MCF 10A (cell line): ENCODE measurements around the gene IMPDH2. TPM values are rescaled to one million over a fixed set of nuclear protein-coding genes. Genes with fewer than 3 reads are reported as not detected.

ENCODE experiments used
- BruUV-seq: library from RNA; stranded (reverse); fragments of 400-500 nt; replicated peaks from 2 replicates; lab custom pipeline; 2021; lab: Mats Ljungman, UMichigan
- CTCF ChIA-PET: fragments of 300-600 bp; sonication (Branson Sonifier 250); formaldehyde crosslinking; extraction: SDS; loops from one replicate; lab custom pipeline; 2021; ENCODE audit warnings: antibody characterized with exemption, inconsistent platforms; lab: Yijun Ruan, JAX
- POLR2A ChIA-PET: fragments of 300-600, 350-650 bp; sonication (Branson Sonifier 250); formaldehyde crosslinking; extraction: SDS; loops from one replicate; lab custom pipeline; 2020; ENCODE audit warnings: antibody characterized with exemption, inconsistent platforms; lab: Yijun Ruan, JAX
- DNase-seq: peaks from one replicate; pipeline ENCODE4 v3.0.0-alpha.2; 2018; ENCODE audit not compliant: unreplicated experiment
- H3K27ac Mint-ChIP-seq: one replicate; pipeline ENCODE4 v1.8.0; 2022; ENCODE audit warnings: mild to moderate bottlenecking, low read depth, mixed read lengths; ENCODE audit not compliant: unreplicated experiment
- H3K27me3 Mint-ChIP-seq: one replicate; pipeline ENCODE4 v1.8.0; 2022; ENCODE audit warnings: mixed read lengths; ENCODE audit not compliant: insufficient read depth, unreplicated experiment
- H3K36me3 Mint-ChIP-seq: one replicate; pipeline ENCODE4 v1.8.0; 2022; ENCODE audit warnings: mild to moderate bottlenecking, moderate library complexity, mixed read lengths; ENCODE audit not compliant: insufficient read depth, unreplicated experiment
- H3K4me1 Mint-ChIP-seq: one replicate; pipeline ENCODE4 v1.8.0; 2022; ENCODE audit warnings: mixed read lengths; ENCODE audit not compliant: insufficient read depth, unreplicated experiment
- H3K4me3 Mint-ChIP-seq: one replicate; pipeline ENCODE4 v1.8.0; 2022; ENCODE audit warnings: mild to moderate bottlenecking, moderate library complexity, mixed read lengths; ENCODE audit not compliant: unreplicated experiment
- H3K9me3 Mint-ChIP-seq: one replicate; pipeline ENCODE4 v1.8.0; 2022; ENCODE audit warnings: mixed read lengths; ENCODE audit not compliant: unreplicated experiment
- intact Hi-C: fragments of 100-400 bp; cut with micrococcal nuclease; formaldehyde crosslinking; loops from 2 replicates; pipeline ENCODE4 v1.14.1; 2022
- total RNA-seq: library from RNA; stranded (reverse); gene quantifications from 2 replicates; pipeline ENCODE4 v1.2.3, GENCODE V29; 2022
- TF ChIP-seq, protein P1 (sequence below): fragments of 200-600 bp; IDR thresholded peaks from one replicate; pipeline ENCODE4 v1.8.0; 2022; ENCODE audit warnings: antibody characterized with exemption, mild to moderate bottlenecking; ENCODE audit not compliant: unreplicated experiment

The IMPDH2 gene
- total RNA-seq, 1 experiment from 2014 or later: 476 TPM

DNA sequence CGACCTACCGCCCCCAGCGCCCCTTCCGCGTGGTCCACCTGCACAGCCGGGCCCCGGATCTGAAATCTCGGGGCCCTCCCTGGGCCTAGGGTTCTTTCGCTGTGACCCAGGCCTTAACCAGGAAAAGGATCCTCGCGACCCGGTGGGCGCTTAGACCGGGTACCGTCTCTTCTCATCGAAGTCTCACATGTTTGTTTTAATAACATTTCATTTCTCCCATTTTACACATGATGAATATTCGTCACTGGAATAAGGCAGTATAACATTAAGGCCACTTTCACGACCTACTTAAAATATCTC, 10.5 kb downstream of the IMPDH2 start:
- peaks cover 66% of the 10 kb centered on the region for H3K36me3 Mint-ChIP-seq
- H3K4me3 Mint-ChIP-seq: peak overlapping the region; percentile 89
- ChIA-PET POLR2A (interaction anchor here (0.7 to 9.9 kb wide), 14 partner anchors 8 to 451 kb away, joined by 3 to 251 read pairs (median 6); partner anchors contain the start of genes ARIH2, IMPDH2, P4HTM and QRICH1), CTCF (interaction anchor here (1.2 kb wide), 1 partner anchor 29 kb away, joined by 4 read pairs; the partner anchor contains the start of gene P4HTM)
- DNase-seq: peak; percentile 26
- H3K4me1 Mint-ChIP-seq: no peaks in the 10 kb centered on the region
- TF ChIP-seq, protein P1, sequence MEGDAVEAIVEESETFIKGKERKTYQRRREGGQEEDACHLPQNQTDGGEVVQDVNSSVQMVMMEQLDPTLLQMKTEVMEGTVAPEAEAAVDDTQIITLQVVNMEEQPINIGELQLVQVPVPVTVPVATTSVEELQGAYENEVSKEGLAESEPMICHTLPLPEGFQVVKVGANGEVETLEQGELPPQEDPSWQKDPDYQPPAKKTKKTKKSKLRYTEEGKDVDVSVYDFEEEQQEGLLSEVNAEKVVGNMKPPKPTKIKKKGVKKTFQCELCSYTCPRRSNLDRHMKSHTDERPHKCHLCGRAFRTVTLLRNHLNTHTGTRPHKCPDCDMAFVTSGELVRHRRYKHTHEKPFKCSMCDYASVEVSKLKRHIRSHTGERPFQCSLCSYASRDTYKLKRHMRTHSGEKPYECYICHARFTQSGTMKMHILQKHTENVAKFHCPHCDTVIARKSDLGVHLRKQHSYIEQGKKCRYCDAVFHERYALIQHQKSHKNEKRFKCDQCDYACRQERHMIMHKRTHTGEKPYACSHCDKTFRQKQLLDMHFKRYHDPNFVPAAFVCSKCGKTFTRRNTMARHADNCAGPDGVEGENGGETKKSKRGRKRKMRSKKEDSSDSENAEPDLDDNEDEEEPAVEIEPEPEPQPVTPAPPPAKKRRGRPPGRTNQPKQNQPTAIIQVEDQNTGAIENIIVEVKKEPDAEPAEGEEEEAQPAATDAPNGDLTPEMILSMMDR: no peak
- H3K27me3 Mint-ChIP-seq: no peaks in the 10 kb centered on the region
- no peaks in the 10 kb centered on the region for H3K9me3 Mint-ChIP-seq
- peak overlapping the region; percentile 86 for H3K27ac Mint-ChIP-seq
- BruUV-seq: no TSS peak
- intact Hi-C loops: no loop called here

DNA sequence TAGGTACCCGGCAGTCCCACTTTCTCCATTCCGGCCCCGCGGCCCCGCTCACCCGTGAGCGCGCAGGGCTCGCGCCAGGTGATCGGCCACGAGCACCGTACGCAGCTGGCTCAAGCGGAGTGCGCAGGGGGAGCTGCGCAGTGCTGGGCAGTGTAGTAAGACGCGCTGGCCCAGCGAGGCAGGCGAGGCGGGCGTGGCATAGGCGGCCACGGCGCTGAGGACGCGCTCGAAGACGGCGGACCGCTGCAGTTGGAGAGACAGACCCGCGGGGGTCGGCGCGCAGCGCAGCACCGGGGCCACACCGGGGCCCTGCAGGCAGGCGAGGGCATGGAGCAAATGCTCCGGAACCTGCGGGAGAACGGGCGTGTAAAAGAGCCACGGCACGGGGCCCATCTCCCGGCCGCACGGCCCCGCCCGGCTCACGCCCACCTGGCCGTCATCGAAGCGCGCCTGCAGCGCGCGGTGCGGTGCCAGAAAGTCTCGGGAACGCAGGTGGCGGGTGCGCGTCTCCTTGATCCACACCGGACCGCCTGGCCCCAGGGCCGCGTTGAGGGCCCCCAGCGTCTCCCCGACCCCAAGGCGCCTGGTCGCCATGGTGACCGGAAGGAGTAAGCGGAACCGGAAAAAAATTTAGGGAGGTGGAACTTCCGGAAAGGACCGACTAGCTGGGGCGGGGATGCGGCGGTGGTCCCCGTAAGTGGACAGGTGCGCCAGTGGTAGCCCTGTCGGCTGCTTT, 11.1 kb downstream of the IMPDH2 start, which contains the start of gene DALRD3:
DALRD3 (minus strand) TSS at position 610 of the 736 bp plus-strand sequence; CDS start at position 594, 16 bp downstream.
- POLR2A ChIA-PET: interaction anchor here (0.7 to 9.9 kb wide), 17 partner anchors 8 to 452 kb away, joined by 3 to 251 read pairs (median 5); partner anchors contain the start of genes ARIH2, DAG1, IMPDH2 and P4HTM
- CTCF ChIA-PET: interaction anchor here (1.1 to 2.4 kb wide), 4 partner anchors 10 to 30 kb away, joined by 3 to 7 read pairs (median 4); partner anchors contain the start of gene P4HTM

DNA sequence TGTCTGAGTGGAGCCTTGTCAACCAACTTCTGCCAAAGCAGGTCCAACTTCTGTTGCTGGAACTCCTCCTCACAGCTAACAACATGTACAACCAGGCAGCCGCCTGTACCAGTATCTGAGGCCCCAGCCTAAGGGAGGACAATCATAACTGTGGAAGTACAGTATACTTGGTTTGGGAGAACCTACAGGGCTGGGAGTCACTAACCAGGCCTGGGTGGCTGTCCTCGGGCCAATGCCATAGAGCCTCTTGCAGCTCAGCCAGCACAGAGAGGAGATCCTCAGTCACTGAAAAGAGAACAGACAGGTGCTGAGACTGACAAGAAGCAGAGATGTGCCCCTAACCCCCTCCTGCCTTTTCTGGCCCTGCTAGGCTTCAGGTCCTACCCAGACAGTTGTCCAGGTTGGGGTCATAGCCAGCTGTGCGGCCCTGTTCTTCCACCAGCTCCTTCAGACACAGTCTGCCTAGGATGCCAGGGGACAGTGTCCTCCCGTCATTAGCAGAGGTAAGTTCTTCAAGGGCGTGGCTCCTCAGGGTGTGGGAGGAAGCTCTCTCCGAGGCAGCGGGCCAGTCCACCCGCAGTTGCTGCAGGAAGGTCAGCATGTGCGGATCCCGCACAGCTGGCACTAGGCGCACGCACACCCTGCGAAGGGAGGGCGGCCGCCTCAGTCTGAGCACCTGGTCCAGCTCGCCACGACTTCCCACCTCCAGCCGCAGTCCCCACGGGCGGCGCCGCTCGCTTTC, 11.8 kb downstream of the IMPDH2 start:
- peaks cover 64% of the 10 kb centered on the region for H3K36me3 Mint-ChIP-seq
- H3K9me3 Mint-ChIP-seq: no peaks in the 10 kb centered on the region
- ChIA-PET CTCF (interaction anchor here (1.1 to 2.4 kb wide), 3 partner anchors 9 to 30 kb away, joined by 3 to 7 read pairs (median 5); no protein-coding TSS in a partner anchor), POLR2A (interaction anchor here (0.7 to 9.9 kb wide), 16 partner anchors 9 to 453 kb away, joined by 3 to 251 read pairs (median 4); partner anchors contain the start of genes DAG1, IMPDH2, P4HTM and QRICH1)
- TF ChIP-seq, protein P1: no peak
- H3K27ac Mint-ChIP-seq: peak overlapping the region; percentile 86
- no TSS peak for BruUV-seq
- H3K4me3 Mint-ChIP-seq: peak overlapping the region; percentile 89
- no peaks in the 10 kb centered on the region for H3K4me1 Mint-ChIP-seq
- intact Hi-C loops: no loop called here
- peak; percentile 37 for DNase-seq
- no peaks in the 10 kb centered on the region for H3K27me3 Mint-ChIP-seq

More for the DNA sequence above, 11.1 kb downstream of the IMPDH2 start, which contains the start of gene DALRD3:
- no peaks in the 10 kb centered on the region for H3K4me1 Mint-ChIP-seq
- intact Hi-C loops: no loop called here
- peak within 1 kb of the TSS; percentile 89 for H3K4me3 Mint-ChIP-seq
- H3K36me3 Mint-ChIP-seq: peaks cover 66% of the 10 kb centered on the region
- BruUV-seq: no TSS peak
- H3K27ac Mint-ChIP-seq: peak within 1 kb of the TSS; percentile 86
- peak; percentile 66 for DNase-seq
- no peaks in the 10 kb centered on the region for H3K27me3 Mint-ChIP-seq
- TF ChIP-seq, protein P1: no peak
- H3K9me3 Mint-ChIP-seq: no peaks in the 10 kb centered on the region
